ENCODE data around the gene OR5AU1.

DNA sequence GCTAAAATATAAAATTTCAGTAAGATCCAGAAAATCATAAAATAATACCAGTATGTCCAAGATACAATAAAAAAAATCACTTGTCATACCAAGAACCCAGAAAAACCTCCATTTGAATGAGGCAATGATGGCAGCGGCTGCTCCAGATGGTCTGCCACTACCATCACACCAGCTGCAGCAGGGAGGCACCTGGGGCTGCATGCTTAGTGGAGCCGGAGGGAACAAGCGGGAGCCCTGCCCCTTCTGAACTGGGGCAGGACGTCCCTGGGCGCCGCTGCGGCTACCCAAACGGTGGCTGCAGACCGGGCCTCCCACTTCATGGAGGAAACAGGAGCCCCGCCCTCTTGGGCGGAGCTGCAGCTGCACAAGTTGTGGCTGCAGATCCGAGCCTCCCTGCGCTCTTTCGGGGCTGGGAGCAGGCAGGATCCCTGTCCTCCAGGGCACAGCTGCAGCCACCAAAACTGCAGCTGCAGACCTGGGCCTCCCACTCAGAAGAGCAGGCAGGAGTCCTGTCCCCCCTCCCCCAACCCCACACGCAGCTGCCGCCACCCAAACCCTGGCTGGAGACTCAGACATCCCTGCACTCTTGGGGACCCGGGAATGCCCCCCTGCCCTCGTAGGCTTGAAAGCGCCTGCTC, 36.1 kb upstream of the OR5AU1 start:
- TF ChIP-seq POLR2A (IDR thresholded peaks at IDR 0.05) = no peak
- TF ChIP-seq, protein P1, sequence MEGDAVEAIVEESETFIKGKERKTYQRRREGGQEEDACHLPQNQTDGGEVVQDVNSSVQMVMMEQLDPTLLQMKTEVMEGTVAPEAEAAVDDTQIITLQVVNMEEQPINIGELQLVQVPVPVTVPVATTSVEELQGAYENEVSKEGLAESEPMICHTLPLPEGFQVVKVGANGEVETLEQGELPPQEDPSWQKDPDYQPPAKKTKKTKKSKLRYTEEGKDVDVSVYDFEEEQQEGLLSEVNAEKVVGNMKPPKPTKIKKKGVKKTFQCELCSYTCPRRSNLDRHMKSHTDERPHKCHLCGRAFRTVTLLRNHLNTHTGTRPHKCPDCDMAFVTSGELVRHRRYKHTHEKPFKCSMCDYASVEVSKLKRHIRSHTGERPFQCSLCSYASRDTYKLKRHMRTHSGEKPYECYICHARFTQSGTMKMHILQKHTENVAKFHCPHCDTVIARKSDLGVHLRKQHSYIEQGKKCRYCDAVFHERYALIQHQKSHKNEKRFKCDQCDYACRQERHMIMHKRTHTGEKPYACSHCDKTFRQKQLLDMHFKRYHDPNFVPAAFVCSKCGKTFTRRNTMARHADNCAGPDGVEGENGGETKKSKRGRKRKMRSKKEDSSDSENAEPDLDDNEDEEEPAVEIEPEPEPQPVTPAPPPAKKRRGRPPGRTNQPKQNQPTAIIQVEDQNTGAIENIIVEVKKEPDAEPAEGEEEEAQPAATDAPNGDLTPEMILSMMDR (IDR thresholded peaks at IDR 0.05) = no peak
